ENCODE results near the gene SERAC1. TPM values are rescaled to one million over a fixed set of nuclear protein-coding genes. Genes with fewer than 3 reads are reported as not detected.
"Not testable (repeated sequence)": the region's sequence is repeated elsewhere in the genome, so short reads cannot be mapped to it uniquely, and the experiment has no call there.

The SERAC1 gene
- total RNA-seq, 2 experiments from 2014 or later, result 1.4 to 2.5 TPM

DNA sequence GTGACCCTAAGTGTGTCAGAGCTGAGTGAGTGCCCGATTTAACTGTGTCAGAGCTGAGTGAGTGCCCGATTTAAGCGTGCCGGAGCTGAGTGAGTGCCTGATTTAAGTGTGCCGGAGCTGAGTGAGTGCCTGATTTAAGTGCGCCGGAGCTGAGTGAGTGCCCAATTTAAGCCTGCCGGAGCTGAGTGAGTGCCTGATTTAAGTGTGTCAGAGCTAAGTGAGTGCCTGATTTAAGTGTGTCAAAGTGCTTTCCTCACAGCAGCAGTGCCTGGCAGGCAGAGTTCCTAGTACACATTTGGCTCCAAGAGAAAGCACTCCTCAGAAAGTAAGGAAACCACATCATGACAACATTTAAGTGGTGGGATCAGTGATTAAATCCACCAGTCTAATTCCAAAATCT is 13.2 kb downstream of the SERAC1 start:
- ChIA-PET CTCF (no interaction called here), POLR2A (interaction anchor here (0.6 kb wide), 1 partner anchor 698 kb away, joined by 4 read pairs; no protein-coding TSS in a partner anchor)
- H3K27me3 ChIP-seq (ENCODE audit: control insufficient read depth in 1 of 2, insufficient read depth in 2 of 2, low read length in 2 of 2), result no peaks in the 10 kb centered on the region
- ATAC-seq (ENCODE audit: poor library complexity) (no peak), DNase-seq (no peak)
- TF ChIP-seq, protein P1, sequence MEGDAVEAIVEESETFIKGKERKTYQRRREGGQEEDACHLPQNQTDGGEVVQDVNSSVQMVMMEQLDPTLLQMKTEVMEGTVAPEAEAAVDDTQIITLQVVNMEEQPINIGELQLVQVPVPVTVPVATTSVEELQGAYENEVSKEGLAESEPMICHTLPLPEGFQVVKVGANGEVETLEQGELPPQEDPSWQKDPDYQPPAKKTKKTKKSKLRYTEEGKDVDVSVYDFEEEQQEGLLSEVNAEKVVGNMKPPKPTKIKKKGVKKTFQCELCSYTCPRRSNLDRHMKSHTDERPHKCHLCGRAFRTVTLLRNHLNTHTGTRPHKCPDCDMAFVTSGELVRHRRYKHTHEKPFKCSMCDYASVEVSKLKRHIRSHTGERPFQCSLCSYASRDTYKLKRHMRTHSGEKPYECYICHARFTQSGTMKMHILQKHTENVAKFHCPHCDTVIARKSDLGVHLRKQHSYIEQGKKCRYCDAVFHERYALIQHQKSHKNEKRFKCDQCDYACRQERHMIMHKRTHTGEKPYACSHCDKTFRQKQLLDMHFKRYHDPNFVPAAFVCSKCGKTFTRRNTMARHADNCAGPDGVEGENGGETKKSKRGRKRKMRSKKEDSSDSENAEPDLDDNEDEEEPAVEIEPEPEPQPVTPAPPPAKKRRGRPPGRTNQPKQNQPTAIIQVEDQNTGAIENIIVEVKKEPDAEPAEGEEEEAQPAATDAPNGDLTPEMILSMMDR (IDR thresholded peaks at IDR 0.05), result no peak
- Mint-ChIP-seq H3K36me3 (ENCODE audit: low read depth) (peaks cover 23% of the 10 kb centered on the region), H3K4me1 (ENCODE audit: low read depth) (no peaks in the 10 kb centered on the region), H3K9me3 (no peaks in the 10 kb centered on the region), H3K4me3 (no peak overlapping the region), H3K27me3 (no peaks in the 10 kb centered on the region), H3K27ac (no peak overlapping the region)
- H3K4me1 ChIP-seq (ENCODE audit: insufficient read depth, low read length), result no peaks in the 10 kb centered on the region
- H3K9me3 ChIP-seq (ENCODE audit: control insufficient read depth in 1 of 2, insufficient read depth in 1 of 2, low read length in 2 of 2), result no peaks in the 10 kb centered on the region
- intact Hi-C loops (cut with DNase I, micrococcal nuclease), result no loop called here
- no peak overlapping the region for H3K27ac ChIP-seq (ENCODE audit: low read depth in 1 of 2, low read length in 2 of 2)
- peaks cover 6% of the 10 kb centered on the region for H3K36me3 ChIP-seq (ENCODE audit: insufficient read depth, low read length)
- no peak overlapping the region for H3K4me3 ChIP-seq (ENCODE audit: low read length)

GRCh38 chr6:158153576-158153975 is 14.5 kb downstream of the SERAC1 start:
- H3K9me3 ChIP-seq (ENCODE audit: control insufficient read depth in 1 of 2, insufficient read depth in 1 of 2, low read length in 2 of 2), result no peaks in the 10 kb centered on the region
- peaks cover 10% of the 10 kb centered on the region for H3K36me3 ChIP-seq (ENCODE audit: insufficient read depth, low read length)
- H3K4me3 ChIP-seq (ENCODE audit: low read length), result no peak overlapping the region
- Mint-ChIP-seq H3K9me3 (no peaks in the 10 kb centered on the region), H3K27ac (no peak overlapping the region), H3K4me1 (ENCODE audit: low read depth) (no peaks in the 10 kb centered on the region), H3K36me3 (ENCODE audit: low read depth) (peaks cover 31% of the 10 kb centered on the region), H3K4me3 (no peak overlapping the region), H3K27me3 (no peaks in the 10 kb centered on the region)
- TF ChIP-seq, protein P1 (IDR thresholded peaks at IDR 0.05), result no peak
- CTCF ChIA-PET, result no interaction called here
- H3K27me3 ChIP-seq (ENCODE audit: control insufficient read depth in 1 of 2, insufficient read depth in 2 of 2, low read length in 2 of 2), result no peaks in the 10 kb centered on the region
- no peaks in the 10 kb centered on the region for H3K4me1 ChIP-seq (ENCODE audit: insufficient read depth, low read length)
- DNase-seq, result no peak
- no peak overlapping the region for H3K27ac ChIP-seq (ENCODE audit: low read depth in 1 of 2, low read length in 2 of 2)
- no peak for ATAC-seq (ENCODE audit: poor library complexity)
- intact Hi-C loops (cut with DNase I, micrococcal nuclease), result no loop called here
- POLR2A ChIA-PET, result no interaction called here

DNA sequence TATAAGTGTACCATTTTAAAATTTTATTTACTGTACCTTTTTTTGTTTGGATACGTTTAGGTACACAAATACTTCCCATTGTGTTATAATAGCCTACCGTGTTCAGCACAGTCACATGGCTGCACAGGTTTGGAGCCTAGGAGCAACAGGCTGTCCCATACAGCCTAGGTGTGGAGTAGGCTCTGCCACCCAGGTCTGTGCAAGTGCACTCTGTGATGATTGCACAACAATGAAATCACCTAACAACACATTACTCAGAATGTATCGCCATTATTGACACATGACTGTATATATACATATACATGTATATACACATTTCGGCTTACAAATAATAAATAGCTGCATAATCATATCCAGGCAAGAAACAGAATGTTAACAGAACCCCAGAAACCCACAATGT is 15.4 kb downstream of the SERAC1 start:
- H3K9me3 Mint-ChIP-seq, result no peaks in the 10 kb centered on the region
- H3K27me3 ChIP-seq (ENCODE audit: control insufficient read depth in 1 of 2, insufficient read depth in 2 of 2, low read length in 2 of 2), result no peaks in the 10 kb centered on the region
- H3K27ac ChIP-seq (ENCODE audit: low read depth in 1 of 2, low read length in 2 of 2), result no peak overlapping the region
- TF ChIP-seq, protein P1 (IDR thresholded peaks at IDR 0.05), result no peak
- no peak for ATAC-seq (ENCODE audit: poor library complexity)
- no peak for DNase-seq
- no peaks in the 10 kb centered on the region for H3K4me1 ChIP-seq (ENCODE audit: insufficient read depth, low read length)
- H3K36me3 ChIP-seq (ENCODE audit: insufficient read depth, low read length), result peaks cover 10% of the 10 kb centered on the region
- CTCF ChIA-PET, result no interaction called here
- H3K27me3 Mint-ChIP-seq, result no peaks in the 10 kb centered on the region
- POLR2A ChIA-PET, result no interaction called here
- H3K4me1 Mint-ChIP-seq (ENCODE audit: low read depth), result no peaks in the 10 kb centered on the region
- no peak overlapping the region for H3K27ac Mint-ChIP-seq
- H3K9me3 ChIP-seq (ENCODE audit: control insufficient read depth in 1 of 2, insufficient read depth in 1 of 2, low read length in 2 of 2), result no peaks in the 10 kb centered on the region
- intact Hi-C loops (cut with DNase I, micrococcal nuclease), result no loop called here
- no peak overlapping the region for H3K4me3 ChIP-seq (ENCODE audit: low read length)
- H3K4me3 Mint-ChIP-seq, result no peak overlapping the region
- H3K36me3 Mint-ChIP-seq (ENCODE audit: low read depth), result peaks cover 33% of the 10 kb centered on the region

DNA sequence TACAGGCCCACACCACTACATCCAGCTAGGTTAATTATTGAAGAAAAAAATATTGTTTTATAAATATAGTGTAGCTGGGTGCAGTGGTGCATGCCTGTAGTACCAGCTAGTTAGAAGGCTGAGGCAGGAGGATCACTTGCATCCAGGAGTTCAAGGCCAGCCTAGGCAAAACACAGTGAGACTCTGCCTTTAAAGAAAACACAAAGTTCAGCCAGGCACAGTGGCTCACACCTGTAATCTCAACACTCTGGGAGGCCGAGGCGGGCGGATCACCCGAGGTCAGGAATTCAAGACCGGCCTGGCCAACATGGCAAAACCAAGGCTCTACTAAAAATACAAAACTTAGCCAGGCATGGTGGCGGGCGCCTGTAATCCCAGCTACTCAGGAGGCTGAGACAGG is 16.0 kb downstream of the SERAC1 start:
- DNase-seq; intact Hi-C loops (cut with DNase I, micrococcal nuclease); H3K27ac Mint-ChIP-seq; ATAC-seq (ENCODE audit: poor library complexity); H3K4me1 Mint-ChIP-seq (ENCODE audit: low read depth); POLR2A ChIA-PET; H3K9me3 ChIP-seq (ENCODE audit: control insufficient read depth in 1 of 2, insufficient read depth in 1 of 2, low read length in 2 of 2); H3K4me1 ChIP-seq (ENCODE audit: insufficient read depth, low read length); H3K4me3 Mint-ChIP-seq; H3K4me3 ChIP-seq (ENCODE audit: low read length); H3K27ac ChIP-seq (ENCODE audit: low read depth in 1 of 2, low read length in 2 of 2); H3K27me3 ChIP-seq (ENCODE audit: control insufficient read depth in 1 of 2, insufficient read depth in 2 of 2, low read length in 2 of 2); H3K9me3 Mint-ChIP-seq; H3K27me3 Mint-ChIP-seq; H3K36me3 ChIP-seq (ENCODE audit: insufficient read depth, low read length); CTCF ChIA-PET: not testable (repeated sequence)
- peaks cover 27% of the 10 kb centered on the region for H3K36me3 Mint-ChIP-seq (ENCODE audit: low read depth)

Measured in CD4-positive, alpha-beta T cell (primary cell).